Measurements from ENCODE around the gene ATOH1. TPM values are rescaled to one million over a fixed set of nuclear protein-coding genes. Genes with fewer than 3 reads are reported as not detected.

Gene ATOH1
- total RNA-seq, 3 donors from 2014 or later = not detected

DNA sequence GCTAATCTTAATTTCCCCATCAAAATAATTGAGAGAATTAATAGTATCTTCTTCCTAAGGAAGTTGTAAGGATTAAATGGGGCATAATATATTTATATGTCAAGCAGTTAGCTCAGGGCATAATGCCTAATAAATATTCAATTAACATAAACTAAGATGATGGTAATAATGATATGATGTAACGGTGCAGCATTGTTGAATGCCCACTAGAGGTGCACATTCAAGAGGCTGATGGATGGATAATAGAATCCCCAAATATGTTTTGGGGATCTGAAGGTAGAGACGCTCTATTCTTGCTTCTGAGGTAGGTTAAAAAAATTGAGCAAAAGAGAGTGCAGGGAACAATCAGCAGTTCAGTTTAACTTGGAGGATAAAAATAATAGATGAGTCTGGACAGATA lies 37.1 kb downstream of the ATOH1 start:
- H3K9me3 Mint-ChIP-seq = no peaks in the 10 kb centered on the region
- DNase-seq (no peak), ATAC-seq (no peak)
- H3K27me3 Mint-ChIP-seq (ENCODE audit: low read depth) = no peaks in the 10 kb centered on the region
- H3K4me1 Mint-ChIP-seq (ENCODE audit: low read depth) = no peaks in the 10 kb centered on the region
- no peaks in the 10 kb centered on the region for H3K36me3 Mint-ChIP-seq (ENCODE audit: insufficient read depth)
- H3K4me3 Mint-ChIP-seq = no peak overlapping the region

DNA sequence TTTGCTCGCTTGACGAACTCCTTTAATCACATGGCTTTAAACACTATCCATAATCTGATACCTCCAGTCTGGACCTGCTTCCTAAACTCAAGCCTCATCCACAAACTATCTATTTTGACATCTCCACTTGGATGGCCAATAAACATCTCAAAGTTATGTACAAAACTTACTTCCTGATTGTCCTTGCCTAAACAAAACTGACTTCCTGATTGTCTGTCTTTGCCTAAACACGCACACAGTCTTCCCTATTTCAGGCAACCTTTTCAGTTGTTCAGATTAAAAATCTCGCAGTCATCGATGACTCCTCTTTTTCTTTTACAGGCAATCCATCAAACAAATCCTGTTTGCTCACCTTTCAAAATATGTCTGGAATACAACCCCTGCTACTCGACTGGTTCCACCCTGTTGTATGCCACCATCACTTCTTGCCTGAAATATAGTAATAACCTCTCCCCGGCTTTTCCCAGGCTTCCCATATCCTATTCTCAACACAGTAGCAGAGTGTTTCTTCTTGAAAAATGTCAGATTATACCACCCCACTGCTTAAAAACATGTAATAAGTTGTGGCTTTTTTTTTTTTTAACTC lies 39.0 kb downstream of the ATOH1 start:
- H3K4me3 Mint-ChIP-seq = no peak overlapping the region
- DNase-seq (no peak), ATAC-seq (no peak)
- no peaks in the 10 kb centered on the region for H3K9me3 Mint-ChIP-seq
- no peaks in the 10 kb centered on the region for H3K27me3 Mint-ChIP-seq (ENCODE audit: low read depth)
- H3K4me1 Mint-ChIP-seq (ENCODE audit: low read depth) = no peaks in the 10 kb centered on the region
- H3K36me3 Mint-ChIP-seq (ENCODE audit: insufficient read depth) = no peaks in the 10 kb centered on the region

DNA sequence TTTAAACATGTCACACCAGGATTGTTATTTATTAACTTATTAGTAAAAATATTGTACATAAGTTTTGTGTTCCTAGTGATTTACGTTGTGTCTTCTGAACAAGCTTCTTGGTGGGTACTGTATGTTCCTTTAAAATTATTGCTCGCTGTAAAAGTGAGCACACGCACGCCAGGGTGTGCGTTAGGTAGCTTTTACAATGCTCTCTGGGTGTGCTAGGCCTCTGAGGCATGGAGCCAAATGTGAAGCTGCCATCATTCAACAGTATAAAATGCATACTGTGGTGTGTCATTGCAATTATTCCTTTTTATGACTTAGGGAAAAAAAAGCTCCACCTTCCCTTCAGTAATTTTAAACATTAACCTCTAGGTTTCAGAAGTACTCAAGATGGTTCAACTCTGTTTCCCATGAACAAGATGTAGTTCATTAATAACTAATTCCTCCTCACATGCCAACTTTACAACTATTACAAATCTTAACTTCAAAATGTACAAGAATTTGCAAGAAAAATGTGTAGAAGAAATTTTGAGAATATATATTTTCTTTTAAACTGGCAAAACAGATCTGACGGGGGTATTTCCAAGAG lies 42.4 kb downstream of the ATOH1 start:
- Mint-ChIP-seq H3K9me3 (no peaks in the 10 kb centered on the region), H3K27me3 (ENCODE audit: low read depth) (no peaks in the 10 kb centered on the region), H3K36me3 (ENCODE audit: insufficient read depth) (no peaks in the 10 kb centered on the region), H3K4me3 (no peak overlapping the region), H3K4me1 (ENCODE audit: low read depth) (no peaks in the 10 kb centered on the region)
- DNase-seq (no peak), ATAC-seq (no peak)

DNA sequence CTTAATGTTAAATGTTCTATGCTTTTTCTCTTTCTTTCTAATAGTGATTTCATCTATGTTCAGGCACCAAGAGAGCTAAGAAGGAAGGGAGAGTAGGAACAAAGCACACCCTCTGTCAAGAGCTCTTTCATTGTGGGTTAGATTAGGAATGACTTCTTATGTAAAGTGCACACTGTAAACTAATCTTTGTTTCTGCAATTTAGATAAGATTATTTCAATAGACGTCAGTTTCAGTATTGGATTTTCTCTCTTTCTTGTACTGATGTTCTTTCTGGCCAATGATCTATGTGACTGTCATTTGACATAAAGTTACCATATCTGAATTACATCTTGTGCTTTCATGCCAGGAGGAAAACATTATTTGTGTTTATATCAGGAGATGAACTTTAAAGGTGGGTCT lies 48.2 kb downstream of the ATOH1 start:
- Mint-ChIP-seq H3K9me3 (peaks cover 4% of the 10 kb centered on the region), H3K36me3 (ENCODE audit: insufficient read depth) (no peaks in the 10 kb centered on the region), H3K4me3 (no peak overlapping the region), H3K27me3 (ENCODE audit: low read depth) (no peaks in the 10 kb centered on the region), H3K4me1 (ENCODE audit: low read depth) (no peaks in the 10 kb centered on the region)
- ATAC-seq (no peak), DNase-seq (no peak)

DNA sequence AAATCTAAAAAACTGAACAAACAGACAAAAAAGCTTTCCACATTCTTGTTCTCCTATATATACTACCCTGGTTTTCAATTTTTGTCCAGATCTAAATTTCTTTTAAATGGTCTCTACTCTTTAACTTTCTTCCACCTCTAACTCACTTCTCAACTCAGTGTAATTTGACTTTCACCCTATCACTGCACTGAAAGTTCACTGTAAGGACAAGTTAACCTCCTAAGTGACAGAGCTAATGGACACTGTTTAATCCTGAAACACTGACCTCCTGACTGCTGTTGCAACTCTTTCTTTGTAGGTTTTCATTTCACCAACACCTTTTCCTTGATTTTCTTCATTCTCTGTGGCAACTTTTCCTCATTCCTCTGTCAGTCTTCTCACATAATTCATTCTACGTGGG lies 50.0 kb downstream of the ATOH1 start:
- no peak for DNase-seq
- no peak for ATAC-seq
- no peaks in the 10 kb centered on the region for H3K4me1 Mint-ChIP-seq (ENCODE audit: low read depth)
- peaks cover 4% of the 10 kb centered on the region for H3K9me3 Mint-ChIP-seq
- no peaks in the 10 kb centered on the region for H3K27me3 Mint-ChIP-seq (ENCODE audit: low read depth)
- no peaks in the 10 kb centered on the region for H3K36me3 Mint-ChIP-seq (ENCODE audit: insufficient read depth)
- no peak overlapping the region for H3K4me3 Mint-ChIP-seq

DNA sequence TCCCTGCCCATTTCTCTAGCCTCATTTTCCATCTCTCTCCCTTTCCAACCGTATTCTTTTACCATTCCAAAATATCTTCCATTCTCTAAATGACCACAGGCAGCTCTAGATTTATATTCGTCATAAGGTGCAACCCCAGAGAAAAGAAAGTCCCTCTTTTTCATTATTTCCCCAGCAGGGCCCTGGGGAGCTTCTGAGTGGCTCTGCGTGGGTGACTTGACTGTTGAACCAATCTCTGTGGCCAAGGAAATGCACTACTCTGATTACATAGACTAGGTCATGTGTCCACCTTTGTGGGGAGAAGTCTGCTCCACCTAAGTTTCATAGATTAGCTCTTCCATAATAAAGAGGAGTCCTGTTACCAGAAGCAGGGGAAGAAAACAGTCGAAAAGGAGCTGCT lies 51.4 kb downstream of the ATOH1 start:
- H3K27me3 Mint-ChIP-seq (ENCODE audit: low read depth) = no peaks in the 10 kb centered on the region
- no peaks in the 10 kb centered on the region for H3K4me1 Mint-ChIP-seq (ENCODE audit: low read depth)
- ATAC-seq (no peak), DNase-seq (no peak)
- H3K36me3 Mint-ChIP-seq (ENCODE audit: insufficient read depth) = no peaks in the 10 kb centered on the region
- H3K9me3 Mint-ChIP-seq = peaks cover 4% of the 10 kb centered on the region
- no peak overlapping the region for H3K4me3 Mint-ChIP-seq
